Measurements from ENCODE around the gene CPXM2.

CPXM2 gene

DNA sequence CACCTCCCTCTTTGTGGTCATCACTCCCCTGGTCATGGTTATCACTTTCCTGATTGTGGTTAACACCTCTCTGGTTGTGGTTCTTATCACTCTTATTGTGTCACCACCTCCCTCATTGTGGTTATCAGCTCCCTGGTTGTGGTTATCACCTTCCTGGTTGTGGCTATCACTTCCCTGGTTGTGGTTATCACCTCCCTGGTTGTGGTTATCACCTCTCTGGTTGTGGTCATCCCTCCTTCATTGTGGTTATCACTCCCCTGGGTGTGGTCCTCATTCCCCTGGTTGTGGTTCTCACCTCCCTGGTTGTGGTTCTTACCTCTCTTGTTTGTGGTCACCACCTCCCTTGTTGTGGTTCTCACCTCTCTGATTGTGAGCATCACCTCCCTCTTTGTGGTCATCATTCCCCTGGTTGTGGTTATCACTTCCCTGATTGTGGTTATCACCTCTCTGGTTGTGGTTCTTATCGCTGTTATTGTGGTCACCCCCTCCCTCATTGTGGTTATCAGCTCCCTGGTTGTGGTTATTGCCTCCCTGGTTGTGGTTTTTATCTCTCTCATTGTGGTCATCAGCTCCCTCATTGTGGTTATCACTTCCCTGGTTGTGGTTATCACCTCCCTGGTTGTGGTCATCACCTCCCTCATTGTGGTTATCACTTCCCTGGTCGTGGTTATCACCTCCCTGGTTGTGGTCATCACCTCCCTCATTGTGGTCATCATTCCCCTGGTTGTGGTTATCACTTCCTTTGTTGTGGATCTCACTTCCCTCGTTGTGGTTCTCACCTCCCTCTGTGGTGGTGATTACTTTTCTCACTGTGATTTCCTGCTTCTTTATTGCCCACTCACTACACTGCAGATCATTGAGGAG, 118.7 kb downstream of the CPXM2 start:
- no peak for DNase-seq (ENCODE audit: low read depth)

DNA sequence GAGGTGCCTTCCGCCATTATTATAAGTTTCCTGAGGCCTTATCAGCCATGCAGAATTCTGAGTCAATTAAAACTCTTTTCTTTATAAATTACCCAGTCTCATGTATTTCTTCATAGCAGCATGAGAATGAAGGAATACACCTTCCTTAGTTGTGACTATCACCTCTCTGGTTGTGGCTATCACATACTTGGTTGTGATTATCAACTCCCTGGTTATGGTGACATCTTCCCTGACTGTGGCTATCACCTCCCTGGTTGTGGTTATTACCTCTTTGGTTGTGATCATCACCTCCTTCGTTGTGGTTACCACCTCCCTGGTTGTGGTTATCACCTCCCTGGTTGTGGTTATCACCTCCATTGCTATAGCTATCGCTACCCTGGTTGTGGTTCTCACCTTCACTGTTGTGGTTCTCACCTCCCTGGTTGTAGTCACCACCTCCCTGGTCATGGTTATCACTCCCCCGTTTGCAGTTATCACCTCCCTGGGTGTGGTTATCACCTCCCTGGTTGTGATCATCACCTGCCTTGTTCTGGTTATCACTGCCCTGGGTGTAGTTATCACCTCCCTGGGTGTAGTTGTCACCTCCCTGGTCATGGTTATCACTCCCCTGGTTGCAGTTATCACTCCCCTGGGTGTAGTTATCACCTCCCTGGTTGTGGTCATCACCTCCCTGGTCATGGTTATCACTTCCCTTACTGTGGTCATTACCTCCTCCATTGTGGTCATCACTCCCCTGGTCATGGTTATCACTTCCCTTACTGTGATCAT, 119.5 kb downstream of the CPXM2 start:
- DNase-seq (ENCODE audit: low read depth) = no peak

DNA sequence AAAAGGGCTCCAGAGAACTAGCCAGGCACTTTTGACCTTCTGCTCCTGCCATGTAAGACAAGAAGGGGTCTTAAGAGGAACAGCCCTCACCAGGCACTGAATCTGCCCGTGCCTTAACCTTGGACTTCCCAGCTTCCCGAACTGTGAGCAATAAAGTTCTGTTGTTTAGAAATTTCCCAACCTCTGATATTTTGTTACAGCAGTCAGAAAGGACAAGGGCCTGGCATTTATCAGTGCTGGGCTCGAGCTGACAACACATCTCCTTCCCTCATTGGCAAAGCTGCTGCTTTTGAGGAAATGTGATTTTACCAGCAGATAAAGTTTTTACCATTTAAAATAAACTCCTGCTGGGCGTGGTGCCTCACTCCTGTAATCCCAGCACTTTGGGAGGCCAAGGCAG, 122.0 kb downstream of the CPXM2 start:
- DNase-seq (ENCODE audit: low read depth) = no peak

DNA sequence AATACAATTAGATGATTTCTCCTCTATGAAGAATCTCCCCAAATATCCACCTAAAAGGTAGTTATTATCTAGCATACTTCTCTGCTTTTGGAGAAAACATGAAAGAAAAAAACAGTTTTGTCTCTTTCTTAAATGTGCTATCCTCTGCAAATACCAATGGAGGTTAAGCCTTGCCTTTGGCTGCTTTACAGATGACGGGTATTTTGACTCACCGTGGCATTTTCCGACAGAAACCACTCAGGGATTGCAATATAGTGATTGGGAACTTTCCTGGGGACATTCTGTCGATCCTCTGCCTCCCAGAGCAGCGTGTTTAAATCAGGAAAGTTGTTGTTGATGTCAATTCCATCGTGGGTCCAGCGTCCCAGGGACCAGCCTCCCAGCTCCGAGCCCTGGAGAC, 124.8 kb downstream of the CPXM2 start:
- DNase-seq (ENCODE audit: low read depth) = peak; percentile 26

DNA sequence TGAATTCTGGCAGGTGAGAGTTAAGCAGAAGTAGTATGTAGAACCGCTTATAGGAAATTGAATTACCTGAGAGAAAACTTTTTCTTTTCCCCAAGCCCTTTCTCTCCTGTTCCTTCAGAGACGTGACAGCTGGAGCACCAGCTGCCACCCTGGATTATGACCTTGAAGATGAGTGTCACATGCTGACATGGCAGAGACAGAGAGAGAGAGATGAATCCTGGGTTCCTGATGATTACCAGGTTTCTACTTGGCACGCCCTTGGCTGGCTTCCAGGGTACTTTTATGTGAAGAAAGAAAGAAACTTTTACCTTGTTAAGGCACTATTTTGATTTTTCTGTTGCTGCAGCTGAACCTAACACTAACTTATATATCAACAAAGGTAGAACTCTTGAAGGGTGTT, 125.6 kb downstream of the CPXM2 start:
- no peak for DNase-seq (ENCODE audit: low read depth)

DNA sequence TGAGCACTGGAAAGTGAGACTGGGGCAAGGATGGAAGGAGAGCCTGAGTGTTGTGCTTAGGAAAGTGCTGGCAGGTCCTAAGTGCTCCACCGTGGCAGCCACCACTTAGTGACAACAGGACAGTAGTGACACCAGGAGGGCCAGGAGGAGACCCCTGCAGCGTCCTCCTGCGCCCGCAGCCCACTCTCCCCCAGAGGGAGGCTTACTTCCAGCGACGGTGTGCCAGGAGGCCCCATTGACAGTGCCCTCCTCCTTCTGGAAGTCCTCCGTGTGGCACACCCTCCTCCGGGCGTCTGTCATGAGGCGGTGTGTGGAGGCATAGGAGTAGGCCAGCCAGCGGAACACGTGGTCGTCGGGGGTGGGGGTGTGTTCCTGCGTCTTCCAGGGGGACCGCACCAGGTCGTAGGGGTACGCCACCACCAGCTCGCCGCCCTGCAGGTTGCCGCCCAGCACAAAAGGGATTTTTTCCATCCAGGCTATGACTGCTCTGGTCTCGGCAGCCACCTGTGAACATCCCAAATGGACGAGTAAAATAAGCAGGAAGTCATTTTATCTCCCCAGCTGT, 129.9 kb downstream of the CPXM2 start:
- no peak for DNase-seq (ENCODE audit: low read depth)

DNA sequence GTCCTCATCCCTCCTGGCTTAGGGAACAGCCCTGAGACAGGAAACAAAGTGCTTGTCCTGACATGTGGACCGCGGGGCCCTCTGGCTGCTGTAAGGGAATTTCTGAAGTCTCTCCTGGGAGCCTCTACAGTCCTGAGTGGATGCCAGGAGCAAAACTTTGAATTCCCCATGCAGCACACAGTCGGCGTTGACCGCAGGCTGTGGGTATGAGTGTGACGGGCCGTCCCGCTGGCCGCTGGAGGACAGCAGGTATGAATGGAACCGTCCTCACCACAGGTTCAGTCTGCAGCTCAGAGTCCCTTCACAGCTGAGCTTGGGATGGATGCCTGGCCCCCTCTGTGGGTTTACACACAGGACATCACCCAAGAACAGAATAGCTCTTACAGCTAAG, 130.6 kb downstream of the CPXM2 start:
- no peak for DNase-seq (ENCODE audit: low read depth)

DNA sequence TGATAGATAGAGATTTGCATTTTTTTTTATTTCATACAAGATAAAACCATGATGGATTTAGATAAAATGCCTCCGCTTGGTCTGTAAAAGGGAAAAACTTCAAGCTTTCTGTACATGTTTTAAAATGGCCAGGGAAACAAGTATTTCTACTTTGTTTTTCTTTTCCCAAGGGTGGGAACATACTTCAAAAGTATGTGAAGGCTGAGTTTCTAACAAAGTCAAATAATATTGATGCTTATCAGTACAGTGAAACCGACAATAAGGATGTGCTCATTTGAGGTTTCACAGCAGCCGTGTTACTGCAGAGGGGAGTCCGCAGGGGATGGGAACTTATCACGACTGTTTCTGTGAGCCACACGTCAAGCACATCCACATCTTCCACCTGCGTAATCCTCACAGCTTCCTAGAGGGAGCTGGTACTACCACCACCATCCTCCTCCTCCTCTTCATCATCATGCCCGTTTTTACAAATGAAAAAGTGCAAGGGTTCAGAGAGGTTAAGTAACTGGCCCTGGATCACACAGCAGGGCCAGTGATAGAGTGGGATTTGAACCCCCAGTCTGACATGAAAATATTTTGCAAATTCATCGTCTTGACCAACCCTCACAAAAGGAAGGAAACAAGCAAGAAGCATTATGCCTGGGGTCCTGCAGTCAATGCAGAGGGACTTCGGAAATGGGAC, 131.1 kb downstream of the CPXM2 start:
- DNase-seq (ENCODE audit: low read depth) = no peak

DNA sequence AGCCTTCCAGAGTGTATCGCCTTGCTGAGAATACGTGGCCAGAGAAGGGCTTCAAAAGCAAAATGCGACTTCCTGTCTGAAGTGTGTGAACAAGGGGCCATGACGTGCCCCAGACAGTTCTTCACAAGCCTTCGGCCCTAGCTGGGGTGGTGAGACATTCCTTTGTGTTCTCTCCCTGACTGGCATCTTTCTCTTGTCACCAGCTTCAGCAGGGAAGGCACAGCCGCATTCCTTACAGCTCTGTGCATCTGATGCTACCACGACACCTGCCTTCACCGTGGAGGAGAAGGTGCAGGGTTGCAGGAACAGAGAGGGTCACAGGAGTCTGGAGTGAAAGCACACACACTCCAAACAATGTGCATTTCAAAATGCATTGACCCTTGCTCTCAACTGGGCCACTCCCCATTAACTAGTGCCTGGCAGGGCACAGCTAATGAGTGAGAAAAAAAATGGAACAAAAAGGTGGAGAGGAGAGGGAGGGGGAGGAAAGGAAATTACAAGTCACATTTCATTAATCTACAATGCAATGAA, 132.0 kb downstream of the CPXM2 start:
- DNase-seq (ENCODE audit: low read depth) = no peak

DNA sequence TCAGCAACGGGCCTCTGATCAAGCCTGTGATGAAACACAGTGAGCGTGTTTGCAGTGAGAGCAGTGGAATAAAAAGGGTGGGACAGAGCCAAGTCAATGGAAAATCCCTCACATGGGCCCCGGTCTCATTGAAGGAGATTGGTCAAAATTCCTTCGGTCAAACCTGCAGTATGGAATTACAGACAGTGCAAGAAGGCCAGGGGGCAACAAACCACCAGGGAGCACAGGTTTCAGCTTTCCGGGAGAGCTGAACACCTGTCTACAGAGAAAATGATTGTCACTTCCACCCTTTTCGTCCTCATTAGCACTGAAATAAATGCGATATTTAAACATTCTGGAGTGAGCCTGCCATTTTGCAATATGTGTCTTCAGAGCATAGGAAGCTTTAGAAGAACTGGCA, 132.6 kb downstream of the CPXM2 start:
- DNase-seq (ENCODE audit: low read depth) = no peak

DNA sequence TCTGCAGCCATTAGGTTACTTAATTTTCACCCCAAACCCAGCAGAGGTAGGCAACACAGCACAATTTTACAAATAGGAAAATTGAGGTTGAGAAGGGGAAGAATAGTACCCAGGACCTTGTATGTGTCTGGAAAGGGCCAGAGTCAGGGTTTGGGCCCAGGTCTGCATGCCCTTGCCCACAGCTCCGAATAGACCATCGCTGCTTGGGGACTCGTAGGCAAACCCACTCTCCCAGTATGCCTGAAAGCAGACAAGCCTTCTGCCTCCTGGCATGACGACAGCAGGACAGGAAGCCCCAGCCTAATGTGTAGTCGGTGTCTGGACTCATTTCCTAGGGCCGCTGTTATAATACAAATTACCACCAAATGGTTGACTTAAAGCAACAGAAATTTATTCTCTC, 133.8 kb downstream of the CPXM2 start:
- no peak for DNase-seq (ENCODE audit: low read depth)

DNA sequence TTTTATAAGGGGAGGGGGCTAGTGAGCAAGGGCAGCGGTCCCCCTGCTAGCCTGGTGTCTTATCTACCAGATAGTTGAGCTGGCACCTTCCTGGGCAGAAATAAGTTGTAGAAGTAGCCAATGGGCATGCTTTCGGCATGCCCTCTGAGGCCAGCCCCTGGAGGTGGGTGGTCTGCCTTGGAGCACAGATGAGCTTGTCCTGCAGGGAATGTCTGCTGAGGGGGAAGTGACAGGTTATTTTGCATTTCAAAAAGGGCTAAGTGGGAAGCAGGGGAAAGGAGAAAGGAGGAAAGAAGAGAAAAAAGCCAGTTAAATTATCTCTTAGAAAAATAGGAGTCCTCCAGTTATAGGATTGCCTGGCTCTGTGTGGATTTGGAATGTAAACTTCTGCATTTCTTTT, 136.5 kb downstream of the CPXM2 start:
- DNase-seq (ENCODE audit: low read depth) = no peak

DNA sequence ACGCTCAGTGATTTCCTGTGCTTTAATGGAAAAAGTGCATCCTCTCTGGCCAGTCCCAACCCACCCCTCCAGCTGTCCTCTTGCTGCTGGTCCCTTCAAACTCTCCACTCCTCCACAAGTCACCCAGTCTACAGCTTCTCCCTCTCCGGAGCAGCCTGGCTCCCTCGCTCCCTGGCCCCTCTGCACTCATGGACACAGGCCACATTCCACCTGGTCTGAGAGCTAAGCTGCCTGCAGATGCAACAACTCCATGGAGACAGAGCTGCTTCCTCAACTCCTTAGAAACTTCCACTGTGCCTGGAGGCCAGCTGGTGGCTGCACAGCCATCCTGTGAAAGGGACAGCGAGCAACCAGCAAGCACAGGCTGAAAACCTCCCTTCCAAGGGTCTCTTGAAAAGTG, 137.5 kb downstream of the CPXM2 start:
- DNase-seq (ENCODE audit: low read depth) = no peak

DNA sequence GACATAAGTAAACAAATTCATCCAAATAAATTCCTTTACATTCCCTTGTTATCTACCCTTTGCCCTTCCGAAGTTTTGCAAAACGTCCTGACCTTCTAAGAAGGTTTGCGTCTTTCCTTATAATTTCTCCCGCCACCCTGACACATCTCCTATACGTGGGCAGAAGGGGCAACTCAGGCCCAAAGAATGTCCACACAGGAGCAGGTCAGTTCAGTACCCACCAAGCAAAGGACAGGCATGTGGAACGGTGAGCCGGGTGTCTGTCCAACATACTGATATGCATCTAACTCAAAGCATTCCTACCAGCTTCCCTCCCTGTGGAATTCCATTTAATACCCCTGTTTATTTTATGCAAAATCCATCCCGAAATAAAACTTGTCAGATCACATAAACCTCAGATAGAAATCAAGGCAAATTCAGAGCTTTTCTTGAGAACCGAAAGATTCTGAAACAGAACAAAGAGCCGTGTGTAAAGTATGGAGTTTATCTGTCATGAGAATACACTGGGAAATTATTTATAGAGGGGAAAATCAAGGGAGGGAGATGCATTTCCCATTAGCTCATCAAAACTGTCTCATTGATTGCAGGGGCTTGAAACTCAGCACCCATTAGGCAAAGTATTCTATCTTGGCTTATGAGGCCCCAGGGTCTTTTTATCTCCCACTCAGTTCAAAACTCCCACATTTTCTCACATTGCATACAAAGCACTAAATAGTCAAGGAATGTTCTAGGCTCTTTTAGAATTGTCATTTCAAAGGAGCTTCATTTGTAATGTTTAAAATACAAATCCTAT, 140.1 kb downstream of the CPXM2 start:
- DNase-seq (ENCODE audit: low read depth) = no peak

DNA sequence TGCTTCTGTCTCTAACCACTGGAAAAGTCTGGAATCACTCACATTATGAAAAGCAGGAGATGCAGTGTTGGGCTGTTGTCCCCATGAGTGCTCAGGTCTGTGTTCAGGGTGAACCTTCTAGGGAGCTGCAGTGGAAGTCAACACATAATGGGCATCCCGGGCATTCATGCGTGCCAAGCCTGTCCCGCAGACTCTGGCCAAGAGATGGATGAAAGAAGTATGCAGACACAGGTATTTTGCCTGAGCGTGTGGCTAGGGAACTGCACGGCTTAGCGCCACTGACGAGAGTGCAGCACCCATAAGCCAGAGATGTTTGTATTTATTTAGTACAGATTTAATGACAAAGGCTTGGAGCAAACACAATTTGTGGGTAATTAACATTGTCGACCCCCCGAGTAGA, 140.7 kb downstream of the CPXM2 start:
- no peak for DNase-seq (ENCODE audit: low read depth)

DNA sequence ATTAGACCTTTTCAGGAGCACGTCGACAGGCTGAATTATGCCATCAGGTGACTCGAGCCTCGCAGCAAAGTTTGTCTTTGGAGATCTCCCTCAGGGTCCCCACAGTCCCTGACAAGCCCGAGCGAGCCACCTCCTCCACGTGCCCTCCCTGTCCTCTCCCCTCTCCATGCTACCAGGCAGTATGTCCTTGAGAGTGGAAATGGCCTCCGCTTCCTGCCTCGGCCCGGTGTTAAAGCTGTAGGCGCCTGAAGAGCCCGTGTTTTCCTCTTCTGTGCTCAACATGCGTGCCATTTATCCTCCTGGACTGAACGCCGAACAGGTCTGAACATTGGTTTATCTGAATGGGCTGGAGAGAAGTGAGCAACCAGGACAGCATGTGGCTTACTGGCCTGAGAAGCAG, 142.9 kb downstream of the CPXM2 start:
- DNase-seq (ENCODE audit: low read depth) = no peak

DNA sequence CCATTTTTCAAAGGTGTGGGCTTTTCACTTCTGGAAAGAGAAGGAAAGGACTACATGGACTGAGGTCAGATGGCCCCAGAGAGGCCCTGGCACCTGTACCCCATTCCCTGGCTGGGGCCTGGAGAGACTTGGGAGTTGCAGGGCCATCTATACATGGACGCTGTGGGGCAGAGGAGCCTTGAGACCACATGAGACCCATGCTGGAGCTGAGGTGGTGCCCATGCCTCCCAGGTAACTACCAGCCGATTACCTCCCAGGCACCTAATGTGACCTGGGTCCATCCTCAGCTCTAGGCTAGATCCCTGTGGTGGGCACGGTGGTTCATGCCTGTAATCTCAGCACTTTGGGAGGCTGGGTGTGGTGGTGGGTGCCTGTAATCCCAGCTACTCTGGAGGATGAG, 144.2 kb downstream of the CPXM2 start:
- no peak for DNase-seq (ENCODE audit: low read depth)

DNA sequence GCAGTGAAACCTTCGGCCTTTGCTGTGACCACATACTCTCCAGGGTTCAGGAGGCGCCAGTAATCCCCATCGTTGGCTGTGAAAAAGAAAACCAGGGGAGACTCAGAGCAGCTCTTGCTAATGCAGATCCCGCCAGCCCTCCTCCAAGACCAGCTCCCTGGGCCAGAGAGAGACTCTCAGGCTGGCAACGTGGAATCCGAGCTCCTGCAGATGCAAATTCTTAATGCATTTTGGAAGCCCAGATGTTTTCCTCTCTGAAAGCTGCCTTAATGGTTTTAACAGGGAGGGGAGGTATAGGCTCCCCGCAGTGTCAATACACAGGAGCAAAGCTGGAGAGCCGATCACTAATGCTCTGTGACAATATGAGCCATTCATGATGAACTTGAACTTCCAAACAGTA, 144.7 kb downstream of the CPXM2 start:
- no peak for DNase-seq (ENCODE audit: low read depth)

DNA sequence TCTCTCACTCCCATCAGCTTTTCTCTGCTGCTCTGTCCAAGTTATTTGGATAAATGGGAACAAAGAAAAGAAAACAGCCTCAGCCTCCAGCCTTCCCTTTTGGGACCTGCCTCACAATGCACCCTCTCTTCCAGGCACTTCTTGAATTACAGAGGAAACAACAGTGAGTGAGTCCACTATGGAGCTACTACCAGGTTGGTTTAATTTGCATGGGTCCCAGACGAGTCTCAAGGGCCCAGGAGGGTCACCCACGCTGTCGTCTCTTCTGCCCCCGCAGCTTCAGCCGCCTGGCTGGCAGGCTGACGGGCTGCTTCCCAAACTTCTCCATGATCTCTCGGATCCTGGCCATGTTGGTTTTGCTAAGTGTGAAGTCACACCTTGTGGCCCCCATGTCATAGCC, 145.1 kb downstream of the CPXM2 start:
- DNase-seq (ENCODE audit: low read depth) = no peak

DNA sequence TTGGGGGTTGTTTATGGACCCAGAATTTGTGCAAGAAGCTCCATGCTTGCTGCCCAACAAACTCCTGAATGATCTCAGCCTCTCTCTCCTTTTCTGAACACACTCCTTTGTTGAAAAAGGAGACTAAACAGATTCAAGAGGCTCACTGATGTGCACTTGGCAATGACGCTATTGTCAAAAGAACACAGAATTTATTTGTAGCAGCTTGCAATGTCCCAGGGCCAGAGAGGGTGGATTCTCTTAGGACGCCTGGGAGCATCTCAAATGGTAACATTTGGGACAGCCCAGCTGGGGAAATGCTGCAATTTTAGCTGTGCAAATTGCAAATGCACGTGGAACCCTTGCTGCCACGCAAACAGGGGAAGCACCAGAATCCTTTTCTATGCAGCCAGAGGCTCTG, 145.5 kb downstream of the CPXM2 start:
- no peak for DNase-seq (ENCODE audit: low read depth)

DNA sequence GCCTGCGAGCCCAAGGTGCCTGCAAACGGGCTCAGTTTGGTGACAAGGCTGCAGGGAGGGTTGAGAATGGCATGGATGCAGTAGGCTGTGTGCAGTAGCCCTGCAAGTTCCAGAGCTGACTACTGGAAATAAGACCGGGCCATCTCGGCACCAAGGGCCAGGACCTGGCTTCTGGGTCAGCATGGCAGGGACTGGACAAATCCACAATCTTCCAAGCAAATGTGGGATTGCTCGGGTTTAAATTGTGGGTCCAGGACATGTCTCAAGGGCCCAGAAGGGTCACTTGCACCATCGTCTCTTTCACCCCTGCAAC, 147.4 kb downstream of the CPXM2 start:
- DNase-seq (ENCODE audit: low read depth) = no peak

Data from GM04504 (cell line).